ENCODE data around the gene KANSL1.

The KANSL1 gene

GRCh38 chr17:45991341-45991740 lies 201.9 kb downstream of the KANSL1 start:
- in situ Hi-C loops (cut with MboI; ENCODE audit: low sequenced_read_pairs), result no loop called here

- in situ Hi-C loops (cut with MboI; ENCODE audit: low sequenced_read_pairs), result no loop called here
These were observed 202.3 kb downstream of the KANSL1 start for GRCh38 chr17:45990886-45991285.

GRCh38 chr17:45989759-45990158 lies 203.5 kb downstream of the KANSL1 start:
- in situ Hi-C loops (cut with MboI; ENCODE audit: low sequenced_read_pairs), result no loop called here

DNA sequence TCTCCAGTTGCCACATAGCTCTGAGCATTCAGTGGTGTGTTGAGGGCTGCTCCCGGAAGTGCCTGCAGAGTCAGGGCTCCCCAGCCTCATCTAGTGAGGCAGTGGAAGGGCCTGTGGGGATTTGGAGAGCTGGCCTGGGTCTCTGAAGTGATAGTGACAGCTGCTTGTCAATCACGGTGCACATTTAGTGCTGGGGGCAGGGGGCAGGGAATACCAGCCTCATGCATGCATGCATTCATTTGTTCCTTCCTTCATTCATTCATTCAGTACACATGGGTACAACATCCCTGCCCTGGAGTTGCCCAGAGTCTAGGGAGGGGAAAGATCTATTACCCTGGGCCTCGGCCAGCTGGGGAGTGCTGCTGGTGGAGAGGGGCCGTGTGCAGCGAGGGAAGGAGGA lies 205.5 kb downstream of the KANSL1 start:
- in situ Hi-C loops (cut with MboI; ENCODE audit: low sequenced_read_pairs), result no loop called here

DNA sequence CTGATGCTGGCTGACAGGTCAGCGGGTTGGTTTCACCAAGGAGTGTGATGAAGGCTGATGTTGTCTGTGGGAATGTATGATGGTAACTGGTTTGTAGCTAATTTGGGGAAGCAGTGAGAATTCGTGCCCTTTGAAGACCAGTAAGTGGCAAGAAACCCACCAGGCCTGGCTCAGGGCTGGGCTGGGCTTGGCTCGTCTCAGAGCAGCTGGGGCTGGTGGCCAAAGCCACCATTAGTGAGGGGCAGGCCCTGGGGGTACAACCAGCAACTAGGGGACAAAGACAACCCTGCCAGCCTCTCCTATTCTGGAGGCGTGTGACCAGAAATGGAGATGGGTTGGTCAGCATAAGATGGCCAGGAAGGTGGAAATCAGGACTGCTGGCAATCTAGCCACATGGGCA lies 207.2 kb downstream of the KANSL1 start:
- in situ Hi-C loops (cut with MboI; ENCODE audit: low sequenced_read_pairs), result no loop called here

DNA sequence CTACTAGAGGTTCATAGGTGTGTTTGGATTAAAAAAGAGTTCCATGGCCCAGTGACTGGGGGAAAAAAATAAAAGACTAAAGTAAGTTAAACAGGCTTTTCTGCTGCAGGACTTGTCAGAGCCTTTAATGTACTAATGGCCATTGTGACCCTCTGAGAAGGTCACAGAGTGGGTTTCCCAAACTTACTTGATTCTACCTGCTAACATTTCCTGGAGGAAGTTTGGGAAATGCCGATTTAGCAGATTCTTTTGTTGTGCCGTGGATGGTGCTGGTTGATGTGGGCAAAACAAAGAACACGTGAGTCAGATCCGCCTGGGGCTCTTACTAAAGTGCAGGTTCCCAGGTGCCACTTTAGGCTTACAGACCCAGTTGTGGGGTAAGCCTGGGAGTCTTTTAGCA lies 207.8 kb downstream of the KANSL1 start:
- in situ Hi-C loops (cut with MboI; ENCODE audit: low sequenced_read_pairs), result no loop called here

DNA sequence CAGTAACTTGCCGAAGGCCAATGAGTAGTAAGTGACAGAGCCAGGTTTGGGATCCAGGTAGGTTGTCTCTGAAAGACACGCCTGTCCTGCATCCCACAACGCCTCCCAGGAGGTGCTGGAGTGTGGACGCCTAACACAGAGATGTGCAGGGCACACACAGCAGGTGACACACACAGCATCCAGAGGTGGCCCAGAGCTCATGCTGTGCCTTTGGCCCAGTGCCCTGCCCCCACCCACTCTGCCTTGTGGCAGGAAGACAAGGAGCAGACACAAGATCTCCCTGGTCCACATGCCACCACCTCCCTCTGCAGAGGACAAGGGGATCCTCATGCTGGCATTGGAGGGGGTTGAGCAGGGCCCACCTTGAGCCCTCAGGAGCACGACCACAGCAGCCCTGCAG lies 208.9 kb downstream of the KANSL1 start:
- in situ Hi-C loops (cut with MboI; ENCODE audit: low sequenced_read_pairs), result no loop called here

DNA sequence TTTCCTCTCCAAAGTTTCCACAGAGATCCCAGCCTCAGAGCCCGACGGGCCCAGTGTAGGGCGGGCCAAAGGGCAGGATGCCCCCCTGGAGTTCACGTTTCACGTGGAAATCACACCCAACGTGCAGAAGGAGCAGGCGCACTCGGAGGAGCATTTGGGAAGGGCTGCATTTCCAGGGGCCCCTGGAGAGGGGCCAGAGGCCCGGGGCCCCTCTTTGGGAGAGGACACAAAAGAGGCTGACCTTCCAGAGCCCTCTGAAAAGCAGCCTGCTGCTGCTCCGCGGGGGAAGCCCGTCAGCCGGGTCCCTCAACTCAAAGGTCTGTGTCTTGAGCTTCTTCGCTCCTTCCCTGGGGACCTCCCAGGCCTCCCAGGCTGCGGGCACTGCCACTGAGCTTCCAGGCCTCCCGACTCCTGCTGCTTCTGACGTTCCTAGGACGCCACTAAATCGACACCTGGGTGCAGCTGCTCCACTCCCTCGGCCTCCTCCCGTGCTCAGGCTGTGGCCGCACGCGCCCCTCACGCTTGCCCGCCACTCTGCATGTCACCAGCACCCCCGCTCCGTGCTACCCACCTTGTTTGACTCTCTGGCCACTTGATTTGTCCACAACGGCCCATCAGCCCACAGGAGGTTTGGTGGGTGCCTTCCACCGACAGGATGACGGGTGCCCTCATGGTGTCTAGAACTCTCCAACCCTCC lies 209.5 kb downstream of the KANSL1 start:
- in situ Hi-C loops (cut with MboI; ENCODE audit: low sequenced_read_pairs), result no loop called here

GRCh38 chr17:45982791-45983613 lies 210.2 kb downstream of the KANSL1 start:
- in situ Hi-C loops (cut with MboI; ENCODE audit: low sequenced_read_pairs), result no loop called here

GRCh38 chr17:45981306-45981705 lies 211.9 kb downstream of the KANSL1 start:
- in situ Hi-C loops (cut with MboI; ENCODE audit: low sequenced_read_pairs), result no loop called here

- in situ Hi-C loops (cut with MboI; ENCODE audit: low sequenced_read_pairs), result no loop called here
These were observed 212.4 kb downstream of the KANSL1 start for GRCh38 chr17:45980855-45981254.

Data from HL-60/S4 (cell line).